Jurkat, Clone E6-1 (cell line): ENCODE results near the gene CDKN1B. TPM values are rescaled to one million over a fixed set of nuclear protein-coding genes. Genes with fewer than 3 reads are reported as not detected.
A peak's percentile ranks its signal among the peaks of the same experiment; 100 is the strongest.

Source experiments
- DNase-seq: peaks from one replicate; pipeline ENCODE4 v3.0.0-alpha.2; 2011; ENCODE audit warnings: low read depth, low spot score
- H3K4me3 ChIP-seq: 2 replicates; pipeline ENCODE4 v1.5.1; 2011; ENCODE audit warnings: mild to moderate bottlenecking, low read length, control low read depth, moderate library complexity
- polyA plus RNA-seq: library from polyadenylated mRNA; unstranded; fragments of >200 nt; gene quantifications from one replicate; pipeline ENCODE4 v1.2.1, GENCODE V29; 2012; ENCODE audit warnings: missing spikeins; ENCODE audit not compliant: insufficient read length, insufficient read depth

Gene CDKN1B
- polyA plus RNA-seq, result 91.3 TPM

DNA sequence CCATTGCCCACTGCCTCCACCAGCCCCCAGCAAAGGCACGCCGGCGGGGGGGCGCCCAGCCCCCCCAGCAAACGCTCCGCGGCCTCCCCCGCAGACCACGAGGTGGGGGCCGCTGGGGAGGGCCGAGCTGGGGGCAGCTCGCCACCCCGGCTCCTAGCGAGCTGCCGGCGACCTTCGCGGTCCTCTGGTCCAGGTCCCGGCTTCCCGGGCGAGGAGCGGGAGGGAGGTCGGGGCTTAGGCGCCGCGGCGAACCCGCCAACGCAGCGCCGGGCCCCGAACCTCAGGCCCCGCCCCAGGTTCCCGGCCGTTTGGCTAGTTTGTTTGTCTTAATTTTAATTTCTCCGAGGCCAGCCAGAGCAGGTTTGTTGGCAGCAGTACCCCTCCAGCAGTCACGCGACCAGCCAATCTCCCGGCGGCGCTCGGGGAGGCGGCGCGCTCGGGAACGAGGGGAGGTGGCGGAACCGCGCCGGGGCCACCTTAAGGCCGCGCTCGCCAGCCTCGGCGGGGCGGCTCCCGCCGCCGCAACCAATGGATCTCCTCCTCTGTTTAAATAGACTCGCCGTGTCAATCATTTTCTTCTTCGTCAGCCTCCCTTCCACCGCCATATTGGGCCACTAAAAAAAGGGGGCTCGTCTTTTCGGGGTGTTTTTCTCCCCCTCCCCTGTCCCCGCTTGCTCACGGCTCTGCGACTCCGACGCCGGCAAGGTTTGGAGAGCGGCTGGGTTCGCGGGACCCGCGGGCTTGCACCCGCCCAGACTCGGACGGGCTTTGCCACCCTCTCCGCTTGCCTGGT, at the start of gene CDKN1B:
Gene CDKN1B (plus strand): TSS at position 576 of the 793 bp plus-strand sequence. CDS start 472 bp downstream, outside the sequence.
- H3K4me3 ChIP-seq, result peak within 1 kb of the TSS; percentile 76
- peak; percentile 90 for DNase-seq

DNA sequence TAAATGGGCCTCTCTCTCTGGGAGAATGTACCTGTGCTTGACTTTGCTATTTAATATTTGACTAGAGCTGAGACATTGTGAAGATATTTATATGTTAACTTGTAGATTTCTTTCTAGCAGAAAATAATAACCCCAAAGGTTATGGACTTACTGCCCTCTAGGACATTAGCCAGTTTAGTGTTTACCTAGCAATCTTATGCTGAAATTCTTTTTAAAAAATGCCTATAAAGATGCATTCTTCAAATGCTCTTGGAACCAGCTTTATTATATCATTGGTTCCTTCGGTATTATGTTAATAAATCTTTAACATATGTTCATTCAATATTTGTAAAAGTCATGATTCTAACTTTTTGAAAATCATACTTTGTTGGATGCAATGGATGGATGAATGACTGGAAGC, 49.2 kb upstream of the CDKN1B start:
- H3K4me3 ChIP-seq, result no peak overlapping the region
- DNase-seq, result no peak

DNA sequence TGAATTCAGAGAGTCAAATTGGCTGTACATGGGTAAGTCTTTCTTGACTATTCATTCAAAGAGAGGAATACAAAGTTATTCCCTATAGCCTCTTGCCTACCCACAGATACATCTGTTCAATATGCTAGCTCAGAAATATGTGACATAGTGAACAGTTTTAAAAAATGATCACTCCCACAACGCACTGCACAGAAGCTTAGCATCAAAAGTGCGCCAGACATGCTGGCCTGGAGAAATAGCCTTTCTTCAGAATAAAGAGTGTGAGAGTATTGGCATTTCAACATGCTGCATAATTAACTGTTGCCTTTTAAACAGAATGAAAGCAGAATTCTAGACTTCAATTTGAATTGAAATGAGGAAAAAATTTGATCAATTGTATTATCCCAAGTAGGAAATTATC, 48.1 kb upstream of the CDKN1B start:
- H3K4me3 ChIP-seq, result no peak overlapping the region
- DNase-seq, result no peak

DNA sequence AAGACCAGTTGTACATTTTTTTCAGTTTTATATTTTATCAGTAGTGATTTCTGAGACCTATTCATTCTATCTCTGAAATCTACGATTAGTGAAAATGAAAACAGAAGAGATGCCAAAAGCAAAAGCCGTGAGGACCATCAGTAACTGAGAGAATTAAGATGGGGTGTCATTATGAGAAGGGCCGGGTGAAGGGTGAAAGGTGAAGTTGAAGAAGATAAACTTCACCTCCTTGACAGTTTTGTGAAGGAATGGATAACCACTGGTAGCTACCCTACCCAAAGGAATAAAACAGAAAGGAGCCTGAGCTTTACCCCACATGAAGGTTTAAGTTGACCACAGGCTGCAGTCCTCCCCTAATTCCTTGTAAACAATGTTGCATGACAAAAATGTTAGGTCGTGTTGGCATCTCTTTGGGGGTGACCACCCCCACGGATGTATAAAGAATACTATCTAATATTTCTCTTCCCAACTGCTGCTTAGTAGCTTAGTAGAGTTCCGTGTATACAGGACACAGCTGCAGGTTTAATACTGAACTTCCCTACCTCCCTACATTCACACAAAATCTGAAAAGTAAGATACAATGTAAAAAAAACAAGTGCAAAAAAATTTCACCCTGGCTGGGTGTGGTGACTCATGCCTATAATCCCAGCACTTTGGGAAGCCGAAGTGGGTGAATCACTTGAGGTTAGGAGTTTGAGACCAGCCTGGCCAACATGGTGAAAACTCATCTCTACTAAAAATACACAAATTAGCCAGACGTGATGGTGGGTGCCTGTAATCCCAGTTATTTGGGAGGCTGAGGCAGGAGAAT, 45.1 kb upstream of the CDKN1B start:
- DNase-seq, result no peak
- no peak overlapping the region for H3K4me3 ChIP-seq

DNA sequence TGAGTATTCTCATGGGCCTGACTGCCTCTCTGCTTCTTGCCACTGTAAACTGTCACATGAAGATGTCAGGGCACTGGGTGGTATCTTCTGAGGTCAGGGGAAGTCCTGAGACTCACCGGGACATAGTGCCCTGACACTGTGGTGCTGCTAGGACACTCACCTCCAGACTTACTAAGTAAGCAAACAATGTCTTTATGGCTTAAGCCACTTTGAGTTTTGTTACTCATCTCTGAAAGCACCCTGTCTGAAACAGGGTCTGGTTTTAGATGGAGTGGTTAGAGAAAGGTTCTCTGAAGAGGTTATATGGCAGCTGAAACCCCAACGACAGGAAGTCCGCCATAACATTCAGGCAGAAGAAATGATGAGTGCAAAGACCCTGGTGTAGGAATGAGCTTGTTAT, 43.9 kb upstream of the CDKN1B start:
- peak; percentile 23 for DNase-seq
- no peak overlapping the region for H3K4me3 ChIP-seq

DNA sequence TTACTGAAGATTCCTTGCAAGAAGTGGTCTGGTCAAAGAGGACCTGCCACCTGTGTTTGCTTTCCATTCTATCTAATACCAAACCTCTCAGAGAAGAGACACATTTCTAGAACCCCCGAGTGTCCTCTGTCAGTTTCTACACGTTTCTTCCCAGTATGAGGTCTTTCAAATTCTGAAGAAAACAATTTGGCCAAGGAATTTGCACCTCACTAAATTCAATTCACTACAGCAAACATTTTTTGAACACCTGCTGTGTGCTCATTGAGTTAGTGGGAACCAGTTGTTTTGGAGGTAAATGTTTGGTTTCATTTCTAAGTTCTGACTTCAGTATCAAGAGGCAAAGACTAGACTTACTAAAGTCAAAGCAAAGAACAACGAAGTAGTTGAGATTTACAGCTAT, 40.6 kb upstream of the CDKN1B start:
- DNase-seq, result no peak
- H3K4me3 ChIP-seq, result no peak overlapping the region

DNA sequence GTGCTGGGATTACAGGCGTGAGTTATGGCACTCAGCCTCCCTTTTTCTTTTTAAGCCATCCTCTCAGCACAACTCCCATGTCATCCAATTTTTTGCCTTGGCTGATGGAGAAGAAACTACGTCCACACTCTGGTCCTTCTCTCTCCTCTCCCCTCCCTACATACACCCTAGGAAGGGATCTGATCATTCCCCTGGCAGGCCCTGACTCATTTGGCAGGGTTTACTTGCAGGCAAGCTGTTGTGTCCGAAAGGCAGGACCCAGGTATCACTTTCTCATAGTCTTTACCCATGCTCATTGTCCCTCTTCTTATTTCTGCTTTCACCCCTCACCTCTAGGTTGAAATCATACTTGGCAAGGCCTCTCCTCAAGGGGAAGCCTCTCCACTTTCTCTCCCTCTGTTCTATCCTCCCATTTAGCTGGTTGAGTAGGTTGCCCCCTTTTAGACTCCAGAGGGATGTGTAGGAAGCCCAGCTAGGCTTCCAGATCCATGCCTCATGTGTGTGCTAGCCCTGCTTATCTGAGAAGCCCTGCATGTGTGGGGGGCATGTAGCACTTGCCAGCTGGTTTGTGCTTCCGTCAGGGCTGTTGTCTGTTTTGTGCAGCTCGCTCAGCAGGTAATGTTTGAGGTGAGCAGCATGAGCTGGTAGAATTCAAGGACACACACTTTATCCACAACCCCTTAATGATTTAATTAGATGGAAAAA, 36.0 kb upstream of the CDKN1B start:
- DNase-seq, result no peak
- no peak overlapping the region for H3K4me3 ChIP-seq

DNA sequence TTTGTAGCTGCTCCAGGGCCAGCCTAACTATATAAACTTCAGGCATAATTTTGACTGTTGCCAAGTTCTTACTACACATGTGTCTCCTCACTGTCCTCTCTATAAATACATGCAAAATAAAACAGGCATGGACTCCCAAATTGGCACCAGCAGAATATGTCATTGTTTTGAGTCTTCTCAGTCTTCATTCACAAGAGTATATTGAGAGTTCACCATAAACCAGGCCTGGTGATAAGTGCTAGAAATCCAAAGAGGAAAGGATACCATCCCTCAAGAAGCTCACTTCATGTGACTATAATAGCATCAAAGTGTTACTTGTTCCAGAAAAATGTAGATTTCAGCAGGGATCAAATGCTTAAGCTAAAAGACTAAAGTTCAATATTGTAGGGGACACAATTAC, 34.9 kb upstream of the CDKN1B start:
- DNase-seq, result no peak
- no peak overlapping the region for H3K4me3 ChIP-seq

DNA sequence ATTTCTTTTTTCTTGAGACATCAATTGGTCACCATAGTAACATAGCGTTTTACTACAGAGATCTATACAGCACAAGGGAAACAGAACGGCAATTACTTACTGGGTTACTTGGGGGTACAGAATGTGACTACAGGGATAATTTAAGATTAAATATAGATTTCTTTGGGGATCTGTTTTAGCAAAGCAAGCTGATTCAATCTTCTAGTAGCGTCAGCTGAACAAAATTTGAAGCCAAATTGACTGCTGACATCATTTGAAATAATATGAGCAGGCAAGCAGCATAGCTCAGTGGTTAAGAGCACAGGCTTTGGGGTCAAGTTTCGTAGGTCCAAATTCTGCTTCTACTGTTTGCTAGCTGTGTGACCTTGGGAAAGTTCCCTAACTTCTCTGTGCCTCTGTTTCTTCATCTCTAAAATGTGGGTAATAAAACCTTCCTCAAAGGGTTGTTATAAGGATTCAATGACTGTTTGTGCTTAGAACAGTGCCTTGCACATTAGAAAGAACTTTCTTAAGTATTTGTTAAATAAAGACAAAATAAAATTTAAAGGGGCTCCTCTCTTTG, 34.0 kb upstream of the CDKN1B start:
- no peak overlapping the region for H3K4me3 ChIP-seq
- DNase-seq, result no peak

DNA sequence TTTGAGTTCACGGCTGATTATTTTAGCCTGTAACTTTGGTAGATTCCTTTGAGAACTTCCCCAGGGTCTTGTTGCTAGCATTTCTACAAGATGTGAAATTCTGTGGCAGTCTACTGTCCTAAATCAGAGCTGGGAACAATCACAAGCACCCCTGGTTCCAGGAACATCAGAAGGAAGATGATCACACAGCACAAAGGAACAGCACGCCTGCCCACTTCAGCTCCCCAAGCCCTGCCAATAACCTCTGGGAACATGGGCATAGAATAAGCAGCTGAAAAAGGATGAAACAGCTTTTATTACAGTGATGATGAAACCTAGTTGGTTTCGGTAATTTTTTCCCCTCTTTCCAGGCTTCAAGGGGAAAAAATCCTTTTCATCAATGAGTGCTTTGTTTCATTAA, 33.4 kb upstream of the CDKN1B start:
- H3K4me3 ChIP-seq, result no peak overlapping the region
- DNase-seq, result no peak

DNA sequence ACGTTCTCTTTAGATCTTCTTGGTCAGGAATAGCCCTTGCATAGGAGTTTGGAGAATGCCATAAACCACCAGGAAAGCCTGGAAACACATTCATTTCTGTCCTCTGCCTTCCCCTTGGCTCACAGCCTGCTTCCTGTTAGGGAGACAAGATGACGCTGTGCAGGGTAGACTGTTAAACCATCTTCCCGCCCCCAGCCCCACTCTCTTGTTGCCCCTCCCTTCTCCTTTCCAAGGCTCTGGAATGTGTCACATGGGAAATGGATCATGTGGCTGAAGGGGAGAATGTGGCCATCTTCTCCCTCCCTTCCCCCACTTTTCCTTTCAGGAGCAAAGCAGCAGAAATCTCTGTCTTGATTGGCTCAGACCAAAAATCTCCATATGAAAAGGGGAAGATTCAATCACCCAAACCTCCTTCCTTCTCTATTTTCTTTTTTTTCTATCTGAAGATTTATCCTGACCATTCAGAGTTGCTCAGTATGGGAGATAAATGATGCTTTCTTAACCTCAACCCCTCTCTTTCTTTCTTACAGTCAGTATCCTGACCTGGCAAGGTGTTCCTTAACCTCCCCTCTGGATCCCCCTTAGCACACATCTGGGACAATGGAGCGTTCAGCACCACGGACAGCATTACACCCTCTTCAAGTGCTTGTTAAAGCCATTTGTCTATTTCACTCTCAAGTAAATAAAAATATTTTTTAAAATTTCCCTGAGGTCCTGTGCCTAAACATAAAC, 32.6 kb upstream of the CDKN1B start:
- DNase-seq, result peak; percentile 44
- no peak overlapping the region for H3K4me3 ChIP-seq

DNA sequence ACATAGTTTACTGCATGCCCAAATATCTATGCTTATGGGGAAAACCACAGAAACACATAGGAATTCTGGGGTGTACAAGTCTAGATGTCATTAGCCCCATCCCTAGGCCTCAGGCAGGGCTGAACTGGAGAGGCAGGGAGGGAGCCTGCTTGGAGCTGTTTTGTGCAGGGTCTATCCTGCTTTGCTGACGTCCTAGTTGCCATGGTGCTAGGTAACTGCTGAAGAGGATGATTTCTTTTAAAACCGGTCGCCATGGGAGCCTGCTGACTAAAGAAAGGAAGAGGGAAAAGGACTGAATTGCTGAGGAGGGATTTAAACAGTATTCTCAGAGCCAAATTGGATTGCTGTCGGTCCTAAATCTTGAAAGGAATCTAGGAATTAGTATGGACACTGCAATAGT, 31.9 kb upstream of the CDKN1B start:
- H3K4me3 ChIP-seq, result no peak overlapping the region
- DNase-seq, result no peak

DNA sequence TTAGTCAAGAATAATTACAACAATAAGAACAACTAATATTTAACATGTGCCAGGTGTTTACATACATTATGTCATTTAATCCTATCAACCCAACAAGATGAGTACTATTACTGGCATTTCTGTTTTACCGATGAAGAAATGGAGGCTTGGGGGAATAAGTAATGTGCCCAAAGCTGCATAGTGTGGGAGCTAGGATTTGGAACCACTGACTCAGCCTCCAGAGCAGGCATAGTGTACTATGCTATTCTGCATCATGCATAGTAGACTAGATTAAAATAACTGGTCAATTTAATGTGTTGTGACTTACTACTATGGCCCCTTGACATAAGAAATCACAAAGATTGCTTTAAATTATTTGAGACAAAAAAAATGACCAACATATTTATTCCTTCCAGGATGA, 30.7 kb upstream of the CDKN1B start:
- DNase-seq, result no peak
- no peak overlapping the region for H3K4me3 ChIP-seq

DNA sequence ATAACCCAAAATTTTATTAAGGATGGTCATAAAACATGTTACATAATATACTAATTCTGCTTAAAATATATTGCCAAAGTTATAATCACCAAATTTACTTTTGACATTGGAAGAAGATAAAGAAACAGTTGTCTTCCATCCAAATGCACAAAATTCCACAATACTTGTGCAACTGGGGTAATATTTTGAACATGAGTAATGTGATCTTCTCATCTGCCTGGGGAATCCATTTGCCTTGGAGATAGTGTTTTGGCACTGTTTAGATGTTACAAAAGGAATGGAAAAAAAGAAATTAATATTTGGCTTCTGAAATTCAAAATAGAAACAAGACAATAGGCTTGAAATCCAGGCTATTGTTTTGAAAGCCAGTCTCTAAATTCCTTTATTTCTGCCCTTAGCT, 30.2 kb upstream of the CDKN1B start:
- H3K4me3 ChIP-seq, result no peak overlapping the region
- DNase-seq, result no peak

DNA sequence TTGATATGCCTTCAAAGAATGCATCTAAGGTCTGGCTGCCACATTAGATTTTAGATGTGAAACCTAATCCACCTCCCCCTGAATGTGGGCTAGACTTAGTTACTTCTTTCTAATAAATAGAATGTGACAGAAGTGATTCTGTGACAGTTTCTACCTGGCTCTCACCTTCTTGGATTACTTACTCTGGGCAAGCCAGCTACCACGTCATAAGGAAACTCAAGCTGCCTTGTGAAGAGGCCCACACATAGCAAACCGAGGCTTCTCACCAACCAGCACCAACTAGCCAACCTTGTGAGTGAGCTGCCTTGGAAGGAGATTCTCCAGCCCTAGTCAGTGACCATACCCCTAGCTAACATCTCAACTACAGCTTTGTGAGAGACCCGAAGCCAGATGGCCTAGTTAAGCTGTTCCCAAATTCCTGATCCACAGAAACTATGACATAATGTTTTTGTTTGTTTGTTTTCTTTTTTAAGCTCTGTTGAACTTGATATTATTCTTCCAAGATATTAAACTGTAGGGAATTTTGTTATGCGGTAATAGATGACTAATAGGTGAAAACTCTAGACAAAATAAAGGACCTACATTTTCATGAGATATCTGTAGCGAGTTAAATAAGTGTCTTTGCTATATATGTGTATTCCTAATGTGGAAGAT, 27.4 kb upstream of the CDKN1B start:
- no peak for DNase-seq

DNA sequence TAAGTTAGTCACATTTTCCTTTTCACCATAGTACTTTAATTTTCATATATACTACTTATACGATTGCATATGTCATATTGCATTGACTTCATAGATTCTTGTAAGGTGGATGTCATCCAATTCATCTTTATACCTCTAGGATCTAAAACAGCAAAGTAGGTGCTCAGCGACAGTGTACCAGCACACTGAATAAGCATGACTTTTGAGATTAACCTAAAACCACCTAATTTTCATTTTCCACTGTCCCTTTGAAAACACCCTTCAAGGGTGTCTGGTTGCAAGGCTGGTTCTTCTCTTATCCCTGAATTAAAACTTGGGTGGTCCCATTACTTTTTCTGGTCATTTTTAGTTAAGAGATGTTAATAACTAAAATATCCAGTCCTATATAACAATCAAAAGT, 25.6 kb upstream of the CDKN1B start:
- no peak overlapping the region for H3K4me3 ChIP-seq
- DNase-seq, result no peak

More for the DNA sequence above, 27.4 kb upstream of the CDKN1B start:
- no peak overlapping the region for H3K4me3 ChIP-seq

DNA sequence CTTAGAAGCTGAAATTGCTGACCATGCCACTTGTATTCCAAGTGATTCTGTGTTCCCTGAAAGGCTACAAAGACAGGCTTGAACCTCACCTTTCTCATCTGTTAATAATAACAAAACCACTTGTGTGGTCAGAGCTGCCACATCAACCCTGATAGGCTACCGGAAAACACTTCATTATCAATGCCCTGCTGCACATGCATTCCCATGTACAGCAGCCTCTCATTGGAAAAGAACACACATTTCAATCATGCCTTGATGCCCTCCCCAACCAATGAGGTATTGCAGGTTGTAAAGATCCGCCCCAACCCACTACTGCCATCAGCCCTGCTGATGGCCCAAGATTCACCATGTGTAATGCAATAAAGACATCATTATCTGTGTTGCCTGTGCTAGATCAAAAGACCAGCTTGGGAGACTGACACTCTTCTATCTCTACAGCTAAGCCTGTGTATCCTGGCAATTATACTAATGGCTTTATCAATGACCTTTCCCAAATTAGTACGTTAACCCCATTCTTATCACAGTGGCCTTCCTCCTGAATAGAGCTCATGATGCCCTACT, 24.0 kb upstream of the CDKN1B start:
- DNase-seq, result no peak
- H3K4me3 ChIP-seq, result no peak overlapping the region
